Epidermal melanocyte (primary cell): ENCODE results near the gene GRAMD4.
"Not testable (repeated sequence)": the region's sequence is repeated elsewhere in the genome, so short reads cannot be mapped to it uniquely, and the experiment has no call there.

Source experiments
- DNase-seq: peaks from one replicate; pipeline ENCODE4 v3.0.0; 2011; ENCODE audit warnings: low spot score; ENCODE audit not compliant: insufficient read length

GRAMD4 gene

GRCh38 chr22:46619240-46619829 is 851 bp upstream of the GRAMD4 start:
- DNase-seq, result no peak

DNA sequence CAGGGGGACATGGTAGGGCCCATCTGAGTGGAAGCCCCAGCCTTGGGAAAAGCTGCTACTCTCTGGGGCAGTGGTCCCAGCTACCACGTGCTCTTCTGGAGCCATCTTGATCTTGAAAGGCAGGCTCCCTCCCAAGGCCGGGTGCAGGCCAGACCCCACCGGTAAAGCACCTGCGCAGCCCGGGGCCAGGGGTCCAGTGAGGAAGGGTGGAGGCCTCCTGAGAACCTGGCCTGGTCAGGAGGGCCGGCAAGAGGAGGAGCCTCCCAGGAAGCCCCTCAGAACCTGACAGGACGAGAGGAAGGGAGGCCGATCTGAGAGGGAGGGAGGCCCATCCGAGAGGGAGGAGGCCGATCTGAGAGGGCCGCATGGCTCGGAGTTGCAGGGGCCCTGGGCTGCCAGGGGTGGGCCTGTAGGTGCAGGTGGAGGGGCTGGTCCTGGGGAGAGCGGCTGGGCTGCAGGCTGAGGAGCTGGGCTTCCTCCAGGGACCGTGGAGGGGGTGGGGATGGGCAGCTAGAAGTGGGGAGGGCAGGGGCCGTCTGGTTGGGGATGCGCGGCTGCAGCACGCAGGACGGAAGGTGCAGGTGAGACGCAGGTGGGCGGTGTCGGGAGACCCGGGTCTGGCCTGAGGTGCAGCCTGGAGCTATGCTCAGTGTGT is 529 bp downstream of the GRAMD4 start:
- DNase-seq, result no peak

DNA sequence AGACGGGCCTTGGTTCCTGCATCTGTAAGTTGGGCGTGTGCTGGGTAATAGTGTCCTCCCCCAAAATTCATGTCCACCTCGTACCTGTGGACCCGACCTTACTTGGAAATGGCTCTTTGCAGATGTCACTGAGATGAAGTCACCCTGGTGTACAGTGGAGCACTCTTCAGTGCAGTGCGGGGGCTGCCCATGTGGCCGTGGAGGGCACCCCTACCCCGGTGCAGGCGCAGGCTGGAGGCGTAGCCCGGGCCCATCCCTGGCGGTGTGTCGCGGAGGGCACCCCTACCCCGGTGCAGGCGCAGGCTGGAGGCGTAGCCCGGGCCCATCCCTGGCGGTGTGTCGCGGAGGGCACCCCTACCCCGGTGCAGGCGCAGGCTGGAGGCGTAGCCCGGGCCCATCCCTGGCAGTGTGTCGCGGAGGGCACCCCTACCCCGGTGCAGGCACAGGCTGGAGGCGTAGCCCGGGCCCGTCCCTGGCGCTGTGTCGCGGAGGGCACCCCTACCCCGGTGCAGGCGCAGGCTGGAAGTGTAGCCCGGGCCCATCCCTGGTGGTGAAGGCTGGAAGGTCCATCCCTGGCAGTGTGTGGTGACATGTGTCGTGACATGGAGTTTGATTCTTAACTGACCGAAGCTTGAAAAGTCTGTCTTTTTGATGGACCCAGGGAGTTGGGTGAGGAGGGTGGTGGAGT is 1.2 kb downstream of the GRAMD4 start:
- not testable (repeated sequence) for DNase-seq

DNA sequence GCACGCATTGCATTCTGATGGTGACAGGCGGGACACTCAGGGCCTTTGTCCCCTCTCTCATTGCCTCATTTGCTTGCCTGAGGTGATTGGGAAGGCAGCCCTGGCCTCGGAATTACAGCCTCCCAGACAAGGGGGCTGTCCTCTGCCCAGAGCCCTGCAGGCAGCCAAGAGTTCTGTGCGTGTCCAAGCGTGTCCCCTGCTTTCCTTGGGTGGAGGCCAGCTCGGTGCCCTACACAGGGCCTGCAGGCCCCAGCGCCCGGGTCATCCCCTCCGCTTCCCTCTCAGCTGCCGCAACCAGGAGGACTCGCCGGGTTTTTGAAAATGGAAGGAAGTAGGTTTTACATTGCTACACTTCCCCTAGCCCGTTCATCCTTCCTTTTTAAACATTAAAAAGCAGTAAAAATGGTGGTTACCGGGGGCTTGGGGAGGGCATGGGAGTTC is 1.9 kb downstream of the GRAMD4 start:
- no peak for DNase-seq

- DNase-seq, result no peak
Observed at GRCh38 chr22:46625113-46625842, 5.1 kb downstream of the GRAMD4 start.

- DNase-seq, result no peak
Observed at GRCh38 chr22:46625843-46626349, 5.7 kb downstream of the GRAMD4 start.

GRCh38 chr22:46626356-46626755 is 6.2 kb downstream of the GRAMD4 start:
- DNase-seq, result no peak

GRCh38 chr22:46626911-46627805 is 7.0 kb downstream of the GRAMD4 start:
- DNase-seq, result no peak

DNA sequence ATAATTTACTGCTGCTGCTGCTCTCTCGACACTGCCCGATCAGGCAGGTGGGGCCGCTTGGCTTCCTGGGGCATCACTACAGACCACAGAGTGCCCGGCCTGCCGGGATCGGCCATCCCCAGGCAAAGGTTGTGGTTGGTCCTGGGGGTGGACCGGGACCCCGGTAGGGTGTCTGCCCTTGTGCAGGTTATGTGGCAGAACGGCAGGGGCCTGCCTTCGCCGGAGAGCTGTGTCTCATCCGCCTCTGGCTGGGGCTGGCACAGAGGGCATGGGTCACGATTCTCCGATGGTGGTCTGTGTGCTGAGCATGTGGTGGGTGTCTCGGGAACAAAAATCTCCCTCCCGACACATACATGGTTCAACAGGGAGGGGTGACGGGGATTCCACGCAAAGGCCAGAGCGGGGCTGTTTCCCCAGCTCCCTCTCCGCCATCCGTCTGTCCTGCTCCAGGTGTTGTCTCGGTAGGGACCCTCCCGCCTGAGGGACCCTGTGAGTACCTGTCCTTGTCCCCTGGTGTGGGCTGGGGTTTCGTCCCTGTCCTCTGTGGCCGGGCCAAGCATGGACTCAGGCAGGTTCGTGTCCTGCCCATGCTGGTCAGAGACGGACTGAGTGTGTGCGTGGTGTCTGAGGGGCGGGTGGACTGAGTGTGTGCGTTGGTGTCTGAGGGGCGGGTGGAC is 7.8 kb downstream of the GRAMD4 start:
- DNase-seq, result no peak

- DNase-seq, result no peak
Observed at GRCh38 chr22:46628756-46629155, 8.6 kb downstream of the GRAMD4 start.

GRCh38 chr22:46629291-46629690 is 9.1 kb downstream of the GRAMD4 start:
- no peak for DNase-seq

DNA sequence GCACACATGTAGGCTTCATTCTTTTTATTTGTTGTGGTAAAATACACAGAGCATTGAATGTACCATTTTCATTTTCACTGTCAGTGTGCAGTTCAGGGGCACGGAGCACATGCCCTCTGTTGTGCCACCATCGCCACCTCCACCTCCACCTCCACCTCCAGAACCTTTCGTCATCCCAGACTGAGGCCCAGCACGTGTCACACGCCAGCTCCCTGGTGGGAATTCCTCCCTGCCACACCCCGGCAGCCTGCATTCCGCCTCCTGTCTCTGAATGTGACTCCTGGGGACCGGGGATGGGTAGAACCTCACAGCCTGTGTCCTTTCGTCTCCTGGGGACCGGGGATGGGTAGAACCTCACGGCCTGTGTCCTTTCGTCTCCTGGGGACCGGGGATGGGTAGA is 10.9 kb downstream of the GRAMD4 start:
- DNase-seq, result no peak

GRCh38 chr22:46632646-46633249 is 12.6 kb downstream of the GRAMD4 start:
- no peak for DNase-seq

DNA sequence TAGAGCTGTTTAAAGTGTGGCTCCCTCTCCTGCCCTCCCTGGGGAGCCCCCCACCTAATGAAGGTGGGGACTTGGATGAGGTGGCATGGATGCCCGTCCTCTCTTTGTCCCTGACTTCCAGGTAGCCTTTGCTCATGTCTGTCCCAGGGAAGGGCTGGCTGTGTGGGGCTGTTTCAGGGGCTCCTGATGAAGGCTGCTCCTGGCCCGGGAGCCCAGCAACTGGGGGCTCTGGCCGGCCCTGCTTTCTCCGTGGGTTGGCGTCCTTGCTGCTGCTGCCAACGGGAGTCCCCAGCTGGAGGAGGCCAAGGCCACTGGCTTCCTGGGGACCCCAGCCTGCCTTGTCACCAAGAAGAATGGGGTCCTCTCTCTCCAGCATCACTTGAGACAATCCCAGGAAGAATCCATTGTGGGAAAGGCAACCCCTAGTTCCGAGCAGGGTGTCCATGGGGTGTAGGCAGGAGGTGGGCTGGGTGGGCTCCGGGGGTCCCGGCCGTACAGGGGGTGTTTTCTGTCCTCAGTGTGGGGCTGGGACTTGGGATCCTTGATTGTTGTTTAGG is 13.2 kb downstream of the GRAMD4 start:
- no peak for DNase-seq

DNA sequence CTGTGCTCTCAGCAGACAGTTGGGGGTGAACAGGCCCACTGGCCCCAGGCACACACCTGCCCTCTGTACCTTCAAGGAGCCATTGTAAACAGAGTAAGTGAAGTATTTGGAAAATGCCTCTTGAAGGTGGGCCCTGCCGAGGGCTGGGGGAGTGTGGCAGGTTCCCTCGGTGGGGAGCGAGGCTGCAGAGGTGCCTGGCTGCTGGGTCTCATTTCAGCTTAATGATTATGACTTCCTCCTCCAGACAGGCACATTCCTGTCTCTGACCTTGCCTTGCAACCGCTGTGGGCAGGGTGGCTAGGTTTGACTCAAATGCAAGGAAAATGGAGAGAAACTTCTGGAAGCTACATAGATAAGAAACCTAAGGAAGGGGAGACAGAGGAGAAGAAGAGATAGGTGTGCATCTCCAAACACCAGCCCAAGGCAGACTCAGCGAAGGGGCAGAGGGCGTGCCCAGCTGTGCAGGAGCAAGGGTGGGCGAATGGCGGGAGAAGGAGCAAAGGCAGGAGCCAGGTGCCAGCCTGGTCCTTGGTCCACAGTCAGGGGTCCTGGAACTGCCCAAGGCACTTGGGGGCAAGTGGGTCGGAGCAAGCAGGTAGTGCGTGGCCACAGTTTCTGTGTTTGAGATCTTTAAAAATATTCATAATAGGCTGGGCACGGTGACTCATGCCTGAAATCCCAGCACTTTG is 14.0 kb downstream of the GRAMD4 start:
- DNase-seq, result no peak

DNA sequence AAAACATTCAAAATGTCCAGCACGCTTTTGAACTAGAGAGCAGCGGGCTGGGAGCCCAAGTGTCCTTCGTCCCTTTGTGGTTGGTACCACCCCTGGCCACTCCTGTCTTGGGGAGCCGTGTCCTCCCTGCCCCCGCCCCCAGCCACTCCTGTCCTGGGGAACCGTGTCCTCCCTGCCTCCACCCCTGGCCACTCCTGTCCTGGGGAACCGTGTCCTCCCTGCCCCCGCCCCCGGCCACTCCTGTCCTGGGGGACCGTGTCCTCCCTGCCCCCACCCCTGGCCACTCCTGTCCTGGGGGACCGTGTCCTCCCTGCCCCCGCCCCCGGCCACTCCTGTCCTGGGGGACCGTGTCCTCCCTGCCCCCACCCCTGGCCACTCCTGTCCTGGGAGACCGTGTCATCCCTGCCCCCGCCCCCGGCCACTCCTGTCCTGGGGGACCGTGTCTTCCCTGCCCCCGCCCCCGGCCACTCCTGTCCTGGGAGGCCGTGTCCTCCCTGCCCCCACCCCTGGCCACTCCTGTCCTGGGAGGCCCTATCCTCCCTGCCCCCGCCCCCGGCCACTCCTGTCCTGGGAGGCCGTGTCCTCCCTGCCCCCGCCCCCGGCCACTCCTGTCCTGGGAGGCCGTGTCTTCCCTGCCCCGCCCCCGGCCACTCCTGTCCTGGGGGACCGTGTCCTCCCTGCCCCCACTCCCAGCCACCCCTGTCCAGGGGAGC is 14.9 kb downstream of the GRAMD4 start:
- not testable (repeated sequence) for DNase-seq

DNA sequence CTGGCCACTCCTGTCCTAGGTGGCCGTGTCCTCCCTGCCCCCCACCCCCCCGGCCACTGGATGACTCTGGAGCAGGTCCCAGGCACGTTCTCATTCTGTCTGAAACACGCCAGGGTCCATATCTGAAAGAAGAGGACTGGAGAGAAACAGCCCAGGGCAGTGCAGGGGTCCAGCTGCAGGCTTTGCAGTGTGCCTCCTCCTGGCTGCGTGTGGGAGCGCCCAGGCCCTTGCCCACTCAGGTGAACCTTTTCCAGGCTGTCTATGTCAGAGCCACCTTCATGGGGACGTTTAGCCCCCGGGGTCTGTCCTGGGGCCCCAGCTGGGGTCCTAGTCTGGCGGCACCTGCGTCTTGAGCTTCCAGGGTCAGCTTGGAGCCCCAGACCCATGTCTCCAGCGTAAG is 15.6 kb downstream of the GRAMD4 start:
- DNase-seq, result no peak
